Measurements from ENCODE around the gene EPC2.
A peak's percentile ranks its signal among the peaks of the same experiment; 100 is the strongest.
"Not testable (repeated sequence)": the region's sequence is repeated elsewhere in the genome, so short reads cannot be mapped to it uniquely, and the experiment has no call there.

Gene EPC2

DNA sequence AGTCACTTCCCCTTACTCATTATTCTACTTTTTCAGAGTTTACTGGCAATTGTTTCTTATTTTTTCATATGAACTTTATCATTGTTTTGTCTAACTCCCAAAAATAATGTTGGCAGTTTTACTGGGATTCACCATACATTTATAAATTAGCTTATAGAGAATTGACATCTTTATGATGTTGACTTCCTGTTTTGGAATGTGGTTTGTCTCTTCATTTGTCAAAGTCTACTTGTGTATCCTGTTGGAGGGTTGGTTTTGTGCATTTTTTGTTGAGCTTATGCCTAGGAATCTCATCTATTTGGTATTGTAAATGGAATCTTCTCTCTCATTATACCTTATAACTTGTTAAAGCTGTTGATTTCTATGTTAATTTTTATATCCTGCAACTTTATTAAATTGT lies 16.4 kb downstream of the EPC2 start:
- TF ChIP-seq, protein P1, sequence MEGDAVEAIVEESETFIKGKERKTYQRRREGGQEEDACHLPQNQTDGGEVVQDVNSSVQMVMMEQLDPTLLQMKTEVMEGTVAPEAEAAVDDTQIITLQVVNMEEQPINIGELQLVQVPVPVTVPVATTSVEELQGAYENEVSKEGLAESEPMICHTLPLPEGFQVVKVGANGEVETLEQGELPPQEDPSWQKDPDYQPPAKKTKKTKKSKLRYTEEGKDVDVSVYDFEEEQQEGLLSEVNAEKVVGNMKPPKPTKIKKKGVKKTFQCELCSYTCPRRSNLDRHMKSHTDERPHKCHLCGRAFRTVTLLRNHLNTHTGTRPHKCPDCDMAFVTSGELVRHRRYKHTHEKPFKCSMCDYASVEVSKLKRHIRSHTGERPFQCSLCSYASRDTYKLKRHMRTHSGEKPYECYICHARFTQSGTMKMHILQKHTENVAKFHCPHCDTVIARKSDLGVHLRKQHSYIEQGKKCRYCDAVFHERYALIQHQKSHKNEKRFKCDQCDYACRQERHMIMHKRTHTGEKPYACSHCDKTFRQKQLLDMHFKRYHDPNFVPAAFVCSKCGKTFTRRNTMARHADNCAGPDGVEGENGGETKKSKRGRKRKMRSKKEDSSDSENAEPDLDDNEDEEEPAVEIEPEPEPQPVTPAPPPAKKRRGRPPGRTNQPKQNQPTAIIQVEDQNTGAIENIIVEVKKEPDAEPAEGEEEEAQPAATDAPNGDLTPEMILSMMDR (IDR thresholded peaks at IDR 0.05; ENCODE audit: low read depth, low read length): no peak
- no peak overlapping the region for H3K4me3 ChIP-seq (ENCODE audit: low read depth, low read length)

DNA sequence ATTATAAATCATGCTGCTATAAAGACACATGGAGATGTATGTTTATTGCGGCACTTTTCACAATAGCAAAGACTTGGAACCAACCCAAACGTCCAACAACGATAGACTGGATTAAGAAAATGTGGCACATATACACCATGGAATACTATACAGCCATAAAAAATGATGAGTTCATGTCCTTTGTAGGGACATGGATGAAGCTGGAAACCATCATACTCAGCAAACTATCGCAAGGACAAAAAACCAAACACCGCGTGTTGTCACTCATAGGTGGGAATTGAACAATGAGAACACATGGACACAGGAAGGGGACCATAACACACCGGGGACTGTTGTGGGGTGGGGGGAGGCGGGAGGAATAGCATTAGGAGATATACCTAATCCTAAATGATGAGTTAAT lies 17.8 kb downstream of the EPC2 start:
- H3K4me3 ChIP-seq (ENCODE audit: low read depth, low read length): not testable (repeated sequence)

DNA sequence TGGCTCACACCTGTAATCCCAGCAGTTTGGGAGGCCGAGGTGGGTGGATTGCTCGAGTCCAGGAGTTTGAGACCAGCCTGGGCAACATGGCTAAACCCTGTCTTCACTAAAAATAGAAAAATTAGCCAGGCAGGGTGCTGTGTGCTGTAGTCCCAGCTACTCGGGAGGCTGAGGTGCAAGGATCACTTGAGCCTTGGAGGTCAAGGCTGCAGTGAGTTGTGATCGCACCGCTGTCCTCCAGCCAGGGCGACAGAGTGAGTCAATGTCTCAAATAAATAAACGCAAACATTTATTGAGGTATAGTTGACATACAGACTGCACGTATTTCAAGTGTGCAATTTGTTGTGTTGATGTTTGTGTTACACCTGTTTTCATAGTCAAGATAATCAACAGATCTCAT lies 19.7 kb downstream of the EPC2 start:
- TF ChIP-seq, protein P1 (IDR thresholded peaks at IDR 0.05; ENCODE audit: low read depth, low read length): no peak

DNA sequence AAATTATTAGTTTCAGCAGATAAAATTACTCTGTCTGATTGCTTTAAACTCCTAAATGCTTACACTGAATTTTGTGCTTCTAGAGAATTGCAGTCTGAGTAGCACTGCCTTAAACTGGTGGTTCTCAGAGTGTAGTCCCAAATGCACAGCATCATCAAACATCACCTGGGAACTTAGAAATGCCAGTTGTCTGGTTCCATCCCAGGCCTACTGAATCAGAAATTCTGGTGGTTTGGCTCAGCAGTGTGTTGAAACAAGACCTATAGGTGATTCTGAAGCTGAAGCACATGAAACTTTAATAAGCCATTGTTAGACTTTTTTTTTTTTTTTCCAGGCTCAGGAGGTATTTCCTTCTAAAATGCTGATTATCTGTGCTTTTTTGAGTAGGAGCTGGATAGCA lies 22.0 kb downstream of the EPC2 start:
- no peak overlapping the region for H3K4me3 ChIP-seq (ENCODE audit: low read depth, low read length)
- TF ChIP-seq, protein P1 (IDR thresholded peaks at IDR 0.05; ENCODE audit: low read depth, low read length): no peak

More for the DNA sequence above, 19.7 kb downstream of the EPC2 start:
- H3K4me3 ChIP-seq (ENCODE audit: low read depth, low read length): no peak overlapping the region

DNA sequence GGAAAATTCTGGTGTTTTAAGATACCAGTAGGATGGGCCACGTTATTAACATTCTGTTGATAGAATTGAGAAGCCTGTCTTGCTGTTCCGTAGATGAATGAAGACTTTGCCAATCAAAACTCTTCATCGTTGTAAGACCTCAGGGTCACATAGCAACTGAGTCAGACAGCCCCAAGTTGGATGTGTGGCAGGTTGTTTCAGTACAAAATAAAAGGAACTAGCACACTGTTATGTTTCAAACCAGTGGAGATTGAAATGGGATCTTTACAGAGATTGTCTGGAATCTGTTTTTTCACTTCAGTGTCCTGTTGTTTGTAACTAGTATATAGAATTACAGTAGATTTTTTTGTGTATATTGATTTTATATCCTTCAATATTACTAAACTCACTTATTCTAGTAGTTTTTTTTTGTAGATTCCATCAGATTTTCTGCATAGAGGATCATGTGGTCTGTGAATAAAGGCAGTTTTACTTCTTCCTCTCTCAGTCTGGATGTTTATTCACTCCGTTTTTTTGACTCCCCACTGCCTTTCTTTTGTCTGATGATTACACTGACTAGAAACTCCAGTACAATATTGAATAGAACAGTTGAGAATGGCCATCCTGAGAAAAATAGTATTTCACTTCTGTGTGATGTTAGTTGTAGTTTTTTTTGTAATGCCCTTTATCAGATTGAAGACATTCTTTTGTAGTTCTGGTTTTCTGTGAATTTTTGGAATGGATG lies 22.7 kb downstream of the EPC2 start:
- H3K4me3 ChIP-seq (ENCODE audit: low read depth, low read length): no peak overlapping the region
- TF ChIP-seq, protein P1 (IDR thresholded peaks at IDR 0.05; ENCODE audit: low read depth, low read length): no peak

DNA sequence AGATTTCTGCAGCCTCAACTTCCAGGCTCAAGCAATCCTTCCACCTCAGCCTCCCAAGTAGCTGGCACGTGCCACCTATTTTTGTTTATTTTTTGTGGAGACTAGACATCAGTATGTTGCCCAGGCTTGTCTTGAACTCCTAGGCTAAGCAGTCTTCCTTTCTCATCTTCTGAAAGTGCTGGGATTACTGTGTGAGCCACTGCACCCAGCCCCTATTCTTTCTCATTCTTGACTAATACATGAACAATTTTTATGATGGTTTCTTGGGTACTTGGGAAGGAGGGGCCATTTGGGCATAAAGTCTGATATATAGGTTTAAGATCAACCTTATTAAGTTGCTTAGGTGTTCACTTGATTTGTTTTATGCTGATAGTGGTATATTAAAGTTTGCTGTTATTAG lies 26.2 kb downstream of the EPC2 start:
- TF ChIP-seq, protein P1 (IDR thresholded peaks at IDR 0.05; ENCODE audit: low read depth, low read length): no peak
- H3K4me3 ChIP-seq (ENCODE audit: low read depth, low read length): no peak overlapping the region

DNA sequence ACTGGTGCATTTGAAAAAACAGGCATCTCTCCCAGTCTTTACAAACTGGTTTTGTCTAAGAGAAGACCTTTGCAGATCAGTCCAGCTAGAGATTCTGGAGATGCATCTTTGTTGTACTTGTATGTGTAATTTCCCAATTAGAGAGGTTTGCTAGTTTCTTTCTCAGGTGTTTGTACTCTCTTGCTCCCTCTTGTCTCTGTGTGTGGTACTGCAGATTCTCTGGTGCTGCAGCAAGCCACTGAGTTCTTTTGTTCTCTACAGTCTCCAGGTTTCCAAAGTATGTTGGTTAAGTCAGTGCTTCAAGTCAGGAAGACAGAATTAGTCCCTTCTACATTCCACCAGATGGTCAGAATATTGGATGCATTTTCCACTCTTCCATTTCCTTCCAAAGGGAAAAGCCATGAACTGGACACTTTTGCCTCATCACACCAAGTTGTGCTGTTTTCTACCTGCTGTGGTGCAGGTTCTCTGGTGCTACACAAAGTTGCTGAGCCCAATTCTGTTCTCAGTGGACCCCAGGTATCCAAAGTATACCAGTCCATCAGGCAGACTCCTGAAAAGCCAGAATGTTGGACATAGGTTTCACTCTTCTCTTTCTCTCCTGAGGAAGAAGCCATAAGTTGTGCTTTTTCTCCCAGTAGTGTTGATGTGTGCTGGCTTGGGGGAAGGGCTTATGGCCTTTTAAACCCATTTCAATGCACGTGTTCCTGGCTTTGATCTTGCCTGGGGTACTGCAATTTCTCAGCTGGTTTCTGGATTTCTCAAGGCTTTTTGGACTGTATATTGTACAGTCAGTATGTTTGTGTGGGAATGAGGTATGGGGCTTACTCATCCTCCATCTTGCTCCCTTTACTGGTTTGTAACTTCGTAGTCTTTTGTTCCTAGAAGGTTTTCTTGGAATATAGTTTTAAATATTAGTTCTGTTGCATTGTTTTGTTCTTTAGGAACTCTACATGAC lies 29.8 kb downstream of the EPC2 start:
- TF ChIP-seq, protein P1 (IDR thresholded peaks at IDR 0.05; ENCODE audit: low read depth, low read length): peak; percentile 63
- H3K4me3 ChIP-seq (ENCODE audit: low read depth, low read length): no peak overlapping the region

Measured in WI38 (cell line).